ENCODE measurements around the gene MLLT3. TPM values are rescaled to one million over a fixed set of nuclear protein-coding genes. Genes with fewer than 3 reads are reported as not detected.

Gene MLLT3
- total and polyA plus RNA-seq, 2 donors (not counting 1 experiment from before 2014, with no cell fraction given): 37.3 to 43.8 TPM

DNA sequence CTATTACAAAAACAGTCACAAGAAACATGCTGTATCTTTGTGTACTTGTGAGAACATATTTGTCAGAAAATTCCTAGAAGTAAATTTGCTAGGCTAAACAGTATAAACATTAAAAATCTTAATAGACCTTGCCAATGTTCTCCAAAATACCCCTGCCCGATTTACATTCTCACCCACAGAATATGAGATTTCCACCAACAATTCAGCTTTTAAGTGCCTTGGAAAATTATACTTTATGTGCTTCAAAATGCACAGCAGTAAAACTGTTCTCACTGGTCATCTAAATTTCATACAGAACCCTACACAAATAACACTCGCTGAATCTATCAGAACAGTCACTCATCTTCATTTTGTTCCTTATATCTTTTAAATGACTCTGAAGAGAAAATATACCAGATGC, 5.5 kb downstream of the MLLT3 start:
- no peak for TF ChIP-seq EZH2 (IDR thresholded peaks at IDR 0.05; ENCODE audit: low read length, missing control alignments)
- Histone ChIP-seq H3K9me3 (ENCODE audit: control insufficient read depth, insufficient read depth, low read depth, low read length) (no peaks in the 10 kb centered on the region), H3K4me1 (ENCODE audit: control insufficient read depth, extremely low read depth, insufficient read depth, low read length) (peaks cover 8% of the 10 kb centered on the region), H3K36me3 (ENCODE audit: control insufficient read depth, insufficient read depth, low read length) (no peaks in the 10 kb centered on the region), H3K9ac (ENCODE audit: insufficient read depth, low read length) (no peak overlapping the region), H3K27me3 (ENCODE audit: control insufficient read depth, insufficient read depth, low read length) (no peaks in the 10 kb centered on the region), H3K79me2 (ENCODE audit: control insufficient read depth, insufficient read depth, low read length) (peaks cover 34% of the 10 kb centered on the region), H3K4me2 (ENCODE audit: extremely low read depth, insufficient read depth, low read length) (no peak overlapping the region), H3K4me3 (replicated peaks in 1 of 4; ENCODE audit: control extremely low read depth in 1 of 4, insufficient read depth in 1 of 4, low read depth in 3 of 4, low read length in 4 of 4) (no peak overlapping the region), H2AFZ (ENCODE audit: low read length) (no peak overlapping the region), H3K27ac (ENCODE audit: insufficient read depth, low read length) (no peak overlapping the region), H4K20me1 (ENCODE audit: control insufficient read depth, extremely low read depth, insufficient read depth, low read length) (no peaks in the 10 kb centered on the region)
- DNase-seq (ENCODE audit: low read depth in 2 of 2): no peak

DNA sequence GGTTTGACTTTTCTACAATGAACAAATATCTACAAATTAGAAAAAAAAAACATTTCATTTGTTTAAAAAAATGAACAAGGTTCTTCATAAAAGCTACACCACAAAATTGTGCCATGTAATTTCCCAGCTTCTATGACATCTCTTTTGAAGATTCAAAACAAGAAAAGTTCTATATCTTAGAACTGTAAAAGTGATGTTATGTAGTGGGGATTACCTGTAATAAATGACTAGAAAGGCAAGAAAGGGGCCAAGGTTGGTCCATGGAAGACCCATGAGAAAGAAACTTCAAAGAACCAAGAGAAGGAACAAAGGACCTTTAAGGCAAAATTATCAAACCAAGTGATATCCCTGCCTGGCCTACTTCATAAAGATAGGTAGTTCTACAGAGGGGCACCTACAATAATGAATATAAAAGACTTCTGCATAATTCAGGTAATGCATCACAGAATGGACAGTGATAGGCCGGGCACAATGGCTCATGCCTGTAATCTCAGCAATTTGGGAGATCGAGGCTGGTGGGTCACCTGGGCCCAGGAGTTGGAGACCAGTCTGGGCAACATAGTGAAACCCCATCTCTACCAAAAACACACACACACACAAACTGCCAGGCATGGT, 7.6 kb downstream of the MLLT3 start:
- no peaks in the 10 kb centered on the region for H4K20me1 ChIP-seq (ENCODE audit: control insufficient read depth, extremely low read depth, insufficient read depth, low read length)

DNA sequence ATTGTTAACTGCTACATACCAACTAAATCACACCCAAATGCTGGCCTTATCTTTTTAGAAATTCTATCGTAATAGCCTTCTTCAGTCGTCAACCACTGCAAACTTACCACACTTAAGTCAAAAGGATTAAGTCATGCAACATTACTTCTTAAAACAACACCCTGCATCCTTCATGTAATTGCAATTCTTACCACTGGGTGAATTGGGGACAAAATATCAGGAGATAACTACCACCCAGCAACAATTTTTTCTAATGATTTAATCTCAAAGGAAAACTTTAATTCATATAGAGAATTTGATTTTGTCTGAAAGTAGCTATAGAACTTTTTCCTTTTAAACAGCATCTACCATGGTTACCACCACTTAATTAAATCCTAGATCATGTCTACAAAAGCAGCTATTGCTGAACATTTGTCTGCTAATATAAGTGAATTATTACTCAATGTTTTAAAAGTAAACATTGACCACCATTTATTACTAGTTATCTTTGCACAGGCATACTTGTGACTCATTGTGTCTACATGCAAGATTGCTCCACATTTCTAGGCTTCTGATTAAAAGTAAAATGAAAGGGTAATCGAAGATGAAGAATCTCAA, 10.5 kb downstream of the MLLT3 start:
- Histone ChIP-seq H3K4me2 (ENCODE audit: extremely low read depth, insufficient read depth, low read length) (peak overlapping the region; percentile 78), H3K79me2 (ENCODE audit: control insufficient read depth, insufficient read depth, low read length) (peaks cover 29% of the 10 kb centered on the region), H2AFZ (ENCODE audit: low read length) (no peak overlapping the region), H3K4me3 (replicated peaks in 1 of 4; ENCODE audit: control extremely low read depth in 1 of 4, insufficient read depth in 1 of 4, low read depth in 3 of 4, low read length in 4 of 4) (peak overlapping the region in 3 of 4 experiments; percentile 31 to 41 (median 32)), H4K20me1 (ENCODE audit: control insufficient read depth, extremely low read depth, insufficient read depth, low read length) (no peaks in the 10 kb centered on the region), H3K9me3 (ENCODE audit: control insufficient read depth, insufficient read depth, low read depth, low read length) (no peaks in the 10 kb centered on the region), H3K9ac (ENCODE audit: insufficient read depth, low read length) (peak overlapping the region; percentile 20), H3K27ac (ENCODE audit: insufficient read depth, low read length) (peak overlapping the region; percentile 54), H3K36me3 (ENCODE audit: control insufficient read depth, insufficient read depth, low read length) (no peaks in the 10 kb centered on the region), H3K27me3 (ENCODE audit: control insufficient read depth, insufficient read depth, low read length) (no peaks in the 10 kb centered on the region), H3K4me1 (ENCODE audit: control insufficient read depth, extremely low read depth, insufficient read depth, low read length) (peaks cover 6% of the 10 kb centered on the region)
- peak; percentile 87 to 88 for DNase-seq (ENCODE audit: low read depth in 2 of 2)
- TF ChIP-seq, protein P1, sequence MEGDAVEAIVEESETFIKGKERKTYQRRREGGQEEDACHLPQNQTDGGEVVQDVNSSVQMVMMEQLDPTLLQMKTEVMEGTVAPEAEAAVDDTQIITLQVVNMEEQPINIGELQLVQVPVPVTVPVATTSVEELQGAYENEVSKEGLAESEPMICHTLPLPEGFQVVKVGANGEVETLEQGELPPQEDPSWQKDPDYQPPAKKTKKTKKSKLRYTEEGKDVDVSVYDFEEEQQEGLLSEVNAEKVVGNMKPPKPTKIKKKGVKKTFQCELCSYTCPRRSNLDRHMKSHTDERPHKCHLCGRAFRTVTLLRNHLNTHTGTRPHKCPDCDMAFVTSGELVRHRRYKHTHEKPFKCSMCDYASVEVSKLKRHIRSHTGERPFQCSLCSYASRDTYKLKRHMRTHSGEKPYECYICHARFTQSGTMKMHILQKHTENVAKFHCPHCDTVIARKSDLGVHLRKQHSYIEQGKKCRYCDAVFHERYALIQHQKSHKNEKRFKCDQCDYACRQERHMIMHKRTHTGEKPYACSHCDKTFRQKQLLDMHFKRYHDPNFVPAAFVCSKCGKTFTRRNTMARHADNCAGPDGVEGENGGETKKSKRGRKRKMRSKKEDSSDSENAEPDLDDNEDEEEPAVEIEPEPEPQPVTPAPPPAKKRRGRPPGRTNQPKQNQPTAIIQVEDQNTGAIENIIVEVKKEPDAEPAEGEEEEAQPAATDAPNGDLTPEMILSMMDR (conservative IDR thresholded peaks at IDR 0.05 in 1 of 2, IDR thresholded peaks at IDR 0.05 in 1 of 2; ENCODE audit: low read depth in 1 of 2, low read length in 2 of 2): peak; percentile 32 to 65
- TF ChIP-seq EZH2 (IDR thresholded peaks at IDR 0.05; ENCODE audit: low read length, missing control alignments): no peak

More for the DNA sequence above, 7.6 kb downstream of the MLLT3 start:
- no peaks in the 10 kb centered on the region for H3K9me3 ChIP-seq (ENCODE audit: control insufficient read depth, insufficient read depth, low read depth, low read length)
- H3K9ac ChIP-seq (ENCODE audit: insufficient read depth, low read length): no peak overlapping the region
- no peak for TF ChIP-seq EZH2 (IDR thresholded peaks at IDR 0.05; ENCODE audit: low read length, missing control alignments)
- TF ChIP-seq, protein P1 (conservative IDR thresholded peaks at IDR 0.05 in 1 of 2, IDR thresholded peaks at IDR 0.05 in 1 of 2; ENCODE audit: low read depth in 1 of 2, low read length in 2 of 2): no peak
- H3K27ac ChIP-seq (ENCODE audit: insufficient read depth, low read length): no peak overlapping the region
- no peak overlapping the region for H3K4me3 ChIP-seq (replicated peaks in 1 of 4; ENCODE audit: control extremely low read depth in 1 of 4, insufficient read depth in 1 of 4, low read depth in 3 of 4, low read length in 4 of 4)
- no peak for DNase-seq (ENCODE audit: low read depth in 2 of 2)
- no peaks in the 10 kb centered on the region for H3K27me3 ChIP-seq (ENCODE audit: control insufficient read depth, insufficient read depth, low read length)
- peaks cover 12% of the 10 kb centered on the region for H3K4me1 ChIP-seq (ENCODE audit: control insufficient read depth, extremely low read depth, insufficient read depth, low read length)
- no peak overlapping the region for H2AFZ ChIP-seq (ENCODE audit: low read length)
- peaks cover 29% of the 10 kb centered on the region for H3K79me2 ChIP-seq (ENCODE audit: control insufficient read depth, insufficient read depth, low read length)
- no peak overlapping the region for H3K4me2 ChIP-seq (ENCODE audit: extremely low read depth, insufficient read depth, low read length)
- no peaks in the 10 kb centered on the region for H3K36me3 ChIP-seq (ENCODE audit: control insufficient read depth, insufficient read depth, low read length)
